Measurements from ENCODE around the gene OR2H2. TPM values are rescaled to one million over a fixed set of nuclear protein-coding genes. Genes with fewer than 3 reads are reported as not detected.

The OR2H2 gene
- polyA plus RNA-seq, 2 of the 4 experiments (the other 2 are of a cell fraction), result not detected

DNA sequence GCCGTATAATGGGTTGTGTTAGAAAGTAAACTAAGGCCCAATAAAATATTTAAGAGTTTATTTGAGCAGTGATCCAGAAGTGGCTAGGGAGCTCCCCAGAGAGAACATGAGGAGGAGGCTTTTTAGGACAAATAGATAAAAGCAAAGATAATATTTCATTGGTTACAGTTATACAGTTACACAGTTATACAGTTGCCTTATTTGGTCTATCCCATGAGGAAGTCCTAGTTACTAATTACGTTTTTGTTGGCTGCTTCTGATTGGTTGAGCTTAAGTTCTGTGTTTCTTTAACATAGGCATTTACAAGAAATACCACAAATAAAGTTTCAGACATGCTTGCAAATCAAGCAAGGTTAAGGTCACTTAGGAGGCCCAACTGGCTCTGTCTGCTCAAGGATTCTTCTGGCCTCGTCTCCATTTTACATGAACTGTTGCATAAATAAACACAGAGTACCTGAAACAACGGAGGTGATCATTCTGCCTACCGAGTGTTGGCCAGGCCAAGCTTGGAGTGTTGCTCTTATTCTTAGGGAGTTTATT is 32.3 kb upstream of the OR2H2 start:
- 46% methylated on average over 5 of the region's 5 CpGs for WGBS (ENCODE audit: missing lambda C conversion rate)
- ChIA-PET POLR2A (no interaction called here), CTCF (no interaction called here)
- H3K9me3 ChIP-seq, result no peaks in the 10 kb centered on the region
- ATAC-seq, result peak in 1 of 2 experiments; percentile 71; a peak in 3 of 6 replicates
- H3K27ac ChIP-seq, result no peak overlapping the region
- H3K4me3 ChIP-seq, result no peak overlapping the region
- no peaks in the 10 kb centered on the region for H3K4me1 ChIP-seq
- peak in 1 of 2 experiments; percentile 31 for DNase-seq (ENCODE audit: low read depth in 1 of 2, low spot score in 1 of 2)
- TF ChIP-seq RFX5 (IDR thresholded peaks at IDR 0.05), result peak; percentile 96
- TF ChIP-seq, protein P1, sequence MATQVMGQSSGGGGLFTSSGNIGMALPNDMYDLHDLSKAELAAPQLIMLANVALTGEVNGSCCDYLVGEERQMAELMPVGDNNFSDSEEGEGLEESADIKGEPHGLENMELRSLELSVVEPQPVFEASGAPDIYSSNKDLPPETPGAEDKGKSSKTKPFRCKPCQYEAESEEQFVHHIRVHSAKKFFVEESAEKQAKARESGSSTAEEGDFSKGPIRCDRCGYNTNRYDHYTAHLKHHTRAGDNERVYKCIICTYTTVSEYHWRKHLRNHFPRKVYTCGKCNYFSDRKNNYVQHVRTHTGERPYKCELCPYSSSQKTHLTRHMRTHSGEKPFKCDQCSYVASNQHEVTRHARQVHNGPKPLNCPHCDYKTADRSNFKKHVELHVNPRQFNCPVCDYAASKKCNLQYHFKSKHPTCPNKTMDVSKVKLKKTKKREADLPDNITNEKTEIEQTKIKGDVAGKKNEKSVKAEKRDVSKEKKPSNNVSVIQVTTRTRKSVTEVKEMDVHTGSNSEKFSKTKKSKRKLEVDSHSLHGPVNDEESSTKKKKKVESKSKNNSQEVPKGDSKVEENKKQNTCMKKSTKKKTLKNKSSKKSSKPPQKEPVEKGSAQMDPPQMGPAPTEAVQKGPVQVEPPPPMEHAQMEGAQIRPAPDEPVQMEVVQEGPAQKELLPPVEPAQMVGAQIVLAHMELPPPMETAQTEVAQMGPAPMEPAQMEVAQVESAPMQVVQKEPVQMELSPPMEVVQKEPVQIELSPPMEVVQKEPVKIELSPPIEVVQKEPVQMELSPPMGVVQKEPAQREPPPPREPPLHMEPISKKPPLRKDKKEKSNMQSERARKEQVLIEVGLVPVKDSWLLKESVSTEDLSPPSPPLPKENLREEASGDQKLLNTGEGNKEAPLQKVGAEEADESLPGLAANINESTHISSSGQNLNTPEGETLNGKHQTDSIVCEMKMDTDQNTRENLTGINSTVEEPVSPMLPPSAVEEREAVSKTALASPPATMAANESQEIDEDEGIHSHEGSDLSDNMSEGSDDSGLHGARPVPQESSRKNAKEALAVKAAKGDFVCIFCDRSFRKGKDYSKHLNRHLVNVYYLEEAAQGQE (IDR thresholded peaks at IDR 0.05), result no peak
- no peak overlapping the region for H3K4me2 ChIP-seq
- FAIRE-seq, result no peak

DNA sequence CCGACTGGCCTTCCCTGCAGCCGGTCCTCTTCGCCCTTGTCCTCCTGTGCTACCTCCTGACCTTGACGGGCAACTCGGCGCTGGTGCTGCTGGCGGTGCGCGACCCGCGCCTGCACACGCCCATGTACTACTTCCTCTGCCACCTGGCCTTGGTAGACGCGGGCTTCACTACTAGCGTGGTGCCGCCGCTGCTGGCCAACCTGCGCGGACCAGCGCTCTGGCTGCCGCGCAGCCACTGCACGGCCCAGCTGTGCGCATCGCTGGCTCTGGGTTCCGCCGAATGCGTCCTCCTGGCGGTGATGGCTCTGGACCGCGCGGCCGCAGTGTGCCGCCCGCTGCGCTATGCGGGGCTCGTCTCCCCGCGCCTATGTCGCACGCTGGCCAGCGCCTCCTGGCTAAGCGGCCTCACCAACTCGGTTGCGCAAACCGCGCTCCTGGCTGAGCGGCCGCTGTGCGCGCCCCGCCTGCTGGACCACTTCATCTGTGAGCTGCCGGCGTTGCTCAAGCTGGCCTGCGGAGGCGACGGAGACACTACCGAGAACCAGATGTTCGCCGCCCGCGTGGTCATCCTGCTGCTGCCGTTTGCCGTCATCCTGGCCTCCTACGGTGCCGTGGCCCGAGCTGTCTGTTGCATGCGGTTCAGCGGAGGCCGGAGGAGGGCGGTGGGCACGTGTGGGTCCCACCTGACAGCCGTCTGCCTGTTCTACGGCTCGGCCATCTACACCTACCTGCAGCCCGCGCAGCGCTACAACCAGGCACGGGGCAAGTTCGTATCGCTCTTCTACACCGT is 31.5 kb upstream of the OR2H2 start:
- WGBS (ENCODE audit: missing lambda C conversion rate), result 70% methylated on average over 12 of the region's 83 CpGs
- H3K4me1 ChIP-seq, result no peaks in the 10 kb centered on the region
- H3K4me2 ChIP-seq, result no peak overlapping the region
- no peak for TF ChIP-seq EHF (CRISPR knock-in tag; IDR thresholded peaks at IDR 0.05)
- peak in 1 of 2 experiments; percentile 30; a peak in 1 of 4 replicates for TF ChIP-seq CEBPB (IDR thresholded peaks at IDR 0.05)
- FAIRE-seq (no peak), DNase-seq (ENCODE audit: low read depth in 1 of 2, low spot score in 1 of 2) (peak in 1 of 2 experiments; percentile 7), ATAC-seq (peak; percentile 30 to 56; a peak in 5 of 6 replicates)
- no peak overlapping the region for H3K4me3 ChIP-seq
- no peaks in the 10 kb centered on the region for H3K9me3 ChIP-seq
- ChIA-PET POLR2A (no interaction called here), CTCF (no interaction called here)
- no peak overlapping the region for H3K27ac ChIP-seq

DNA sequence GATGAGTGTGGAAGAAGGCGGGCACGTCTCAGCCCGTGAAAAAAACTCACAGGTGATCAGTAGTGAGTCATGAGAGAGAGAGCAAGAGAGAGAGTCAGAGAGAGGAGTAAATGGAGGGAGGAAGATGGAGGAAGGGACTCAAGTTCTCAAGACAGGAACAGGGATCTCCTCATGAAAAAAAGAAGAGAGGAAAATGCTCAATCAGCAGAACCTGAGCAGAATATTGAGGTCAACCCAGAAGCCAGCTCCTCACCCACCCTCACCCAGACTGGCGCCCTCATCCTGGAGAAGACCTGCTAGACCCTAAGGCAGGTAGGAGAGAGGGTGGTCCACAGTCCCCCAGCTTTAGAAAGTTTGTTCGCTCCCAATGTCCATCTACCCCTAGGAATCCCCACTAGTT is 30.2 kb upstream of the OR2H2 start:
- TF ChIP-seq RFX5 (IDR thresholded peaks at IDR 0.05), result no peak
- peak; percentile 66 for TF ChIP-seq MAFK (IDR thresholded peaks at IDR 0.05; ENCODE audit: partially characterized antibody)
- no peaks in the 10 kb centered on the region for H3K4me1 ChIP-seq
- 45% methylated on average over 5 of the region's 5 CpGs for WGBS (ENCODE audit: missing lambda C conversion rate)
- no peaks in the 10 kb centered on the region for H3K9me3 ChIP-seq
- H3K4me3 ChIP-seq, result no peak overlapping the region
- ATAC-seq (no peak), FAIRE-seq (no peak), DNase-seq (ENCODE audit: low read depth in 1 of 2, low spot score in 1 of 2) (no peak)
- ChIA-PET POLR2A (no interaction called here), CTCF (no interaction called here)
- no peak overlapping the region for H3K27ac ChIP-seq
- no peak overlapping the region for H3K4me2 ChIP-seq

DNA sequence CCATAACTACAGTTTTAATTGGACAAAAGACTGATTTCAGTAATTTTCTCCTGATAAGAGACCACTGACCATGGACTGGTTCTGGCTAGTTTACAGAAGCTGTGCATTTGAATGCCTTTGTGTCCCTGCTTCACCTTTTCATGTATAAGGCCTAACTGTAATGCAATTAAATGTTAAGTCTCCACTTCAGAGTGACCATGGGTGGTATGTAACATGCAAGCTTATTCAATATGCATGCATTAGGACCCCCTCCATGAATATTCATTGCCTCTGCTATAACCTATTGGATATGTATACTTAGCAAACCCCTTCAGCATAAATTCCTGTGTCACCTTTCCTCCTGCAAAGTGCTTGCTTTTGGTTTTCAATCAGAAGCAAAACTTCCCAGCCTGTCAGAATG is 27.6 kb upstream of the OR2H2 start:
- no peak overlapping the region for H3K4me2 ChIP-seq
- no peaks in the 10 kb centered on the region for H3K9me3 ChIP-seq
- DNase-seq (ENCODE audit: low read depth in 1 of 2, low spot score in 1 of 2), result no peak
- no peak for ATAC-seq
- H3K27ac ChIP-seq, result no peak overlapping the region
- CTCF ChIA-PET, result no interaction called here
- no peak overlapping the region for H3K4me3 ChIP-seq
- TF ChIP-seq, protein P2, sequence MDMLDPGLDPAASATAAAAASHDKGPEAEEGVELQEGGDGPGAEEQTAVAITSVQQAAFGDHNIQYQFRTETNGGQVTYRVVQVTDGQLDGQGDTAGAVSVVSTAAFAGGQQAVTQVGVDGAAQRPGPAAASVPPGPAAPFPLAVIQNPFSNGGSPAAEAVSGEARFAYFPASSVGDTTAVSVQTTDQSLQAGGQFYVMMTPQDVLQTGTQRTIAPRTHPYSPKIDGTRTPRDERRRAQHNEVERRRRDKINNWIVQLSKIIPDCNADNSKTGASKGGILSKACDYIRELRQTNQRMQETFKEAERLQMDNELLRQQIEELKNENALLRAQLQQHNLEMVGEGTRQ (IDR thresholded peaks at IDR 0.05), result no peak
- TF ChIP-seq EHF (CRISPR knock-in tag; IDR thresholded peaks at IDR 0.05) (no peak), ZFP36 (IDR thresholded peaks at IDR 0.05; ENCODE audit: borderline replicate concordance, partially characterized antibody) (no peak), KDM5A (IDR thresholded peaks at IDR 0.05) (no peak), HDAC2 (IDR thresholded peaks at IDR 0.05) (no peak), NPAS2 (CRISPR knock-in tag; IDR thresholded peaks at IDR 0.05; ENCODE audit: borderline replicate concordance) (no peak), TP53 (CRISPR knock-in tag; IDR thresholded peaks at IDR 0.05) (no peak), MAZ (IDR thresholded peaks at IDR 0.05; ENCODE audit: borderline replicate concordance, low read depth, low read length) (no peak), CBX8 (IDR thresholded peaks at IDR 0.05) (no peak), RNF2 (IDR thresholded peaks at IDR 0.05; ENCODE audit: borderline replicate concordance, low read depth) (no peak), JUNB (IDR thresholded peaks at IDR 0.05) (no peak), TFCP2L1 (CRISPR knock-in tag; IDR thresholded peaks at IDR 0.05) (no peak), ZC3H11A (IDR thresholded peaks at IDR 0.05) (no peak), NR3C1 (IDR thresholded peaks at IDR 0.05) (no peak), JUN (IDR thresholded peaks at IDR 0.05) (no peak), PHF8 (IDR thresholded peaks at IDR 0.05; ENCODE audit: borderline replicate concordance, low read depth) (no peak), MAFK (IDR thresholded peaks at IDR 0.05; ENCODE audit: partially characterized antibody) (no peak)
- TF ChIP-seq, protein P3, sequence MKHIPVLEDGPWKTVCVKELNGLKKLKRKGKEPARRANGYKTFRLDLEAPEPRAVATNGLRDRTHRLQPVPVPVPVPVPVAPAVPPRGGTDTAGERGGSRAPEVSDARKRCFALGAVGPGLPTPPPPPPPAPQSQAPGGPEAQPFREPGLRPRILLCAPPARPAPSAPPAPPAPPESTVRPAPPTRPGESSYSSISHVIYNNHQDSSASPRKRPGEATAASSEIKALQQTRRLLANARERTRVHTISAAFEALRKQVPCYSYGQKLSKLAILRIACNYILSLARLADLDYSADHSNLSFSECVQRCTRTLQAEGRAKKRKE (CRISPR knock-in tag; IDR thresholded peaks at IDR 0.05; ENCODE audit: low read depth), result no peak
- TF ChIP-seq, protein P4, sequence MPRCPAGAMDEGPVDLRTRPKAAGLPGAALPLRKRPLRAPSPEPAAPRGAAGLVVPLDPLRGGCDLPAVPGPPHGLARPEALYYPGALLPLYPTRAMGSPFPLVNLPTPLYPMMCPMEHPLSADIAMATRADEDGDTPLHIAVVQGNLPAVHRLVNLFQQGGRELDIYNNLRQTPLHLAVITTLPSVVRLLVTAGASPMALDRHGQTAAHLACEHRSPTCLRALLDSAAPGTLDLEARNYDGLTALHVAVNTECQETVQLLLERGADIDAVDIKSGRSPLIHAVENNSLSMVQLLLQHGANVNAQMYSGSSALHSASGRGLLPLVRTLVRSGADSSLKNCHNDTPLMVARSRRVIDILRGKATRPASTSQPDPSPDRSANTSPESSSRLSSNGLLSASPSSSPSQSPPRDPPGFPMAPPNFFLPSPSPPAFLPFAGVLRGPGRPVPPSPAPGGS (IDR thresholded peaks at IDR 0.05), result no peak
- TF ChIP-seq, protein P5, sequence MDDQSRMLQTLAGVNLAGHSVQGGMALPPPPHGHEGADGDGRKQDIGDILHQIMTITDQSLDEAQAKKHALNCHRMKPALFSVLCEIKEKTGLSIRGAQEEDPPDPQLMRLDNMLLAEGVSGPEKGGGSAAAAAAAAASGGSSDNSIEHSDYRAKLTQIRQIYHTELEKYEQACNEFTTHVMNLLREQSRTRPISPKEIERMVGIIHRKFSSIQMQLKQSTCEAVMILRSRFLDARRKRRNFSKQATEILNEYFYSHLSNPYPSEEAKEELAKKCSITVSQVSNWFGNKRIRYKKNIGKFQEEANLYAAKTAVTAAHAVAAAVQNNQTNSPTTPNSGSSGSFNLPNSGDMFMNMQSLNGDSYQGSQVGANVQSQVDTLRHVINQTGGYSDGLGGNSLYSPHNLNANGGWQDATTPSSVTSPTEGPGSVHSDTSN (IDR thresholded peaks at IDR 0.05), result no peak
- POLR2A ChIA-PET, result no interaction called here
- no peaks in the 10 kb centered on the region for H3K4me1 ChIP-seq
- FAIRE-seq, result no peak

Measured in A549 (cell line).